GM19324 (cell line): Measurements from ENCODE around the gene SIGLEC8.

ENCODE experiments used
- ATAC-seq: cut with Tn5 transposase; IDR thresholded peaks from one replicate; pipeline ENCODE4 v1.9.1; 2021; ENCODE audit warnings: mild to moderate bottlenecking, moderate library complexity; ENCODE audit not compliant: unreplicated experiment, low FRiP score

The SIGLEC8 gene

GRCh38 chr19:51410950-51411748 is 47.1 kb downstream of the SIGLEC8 start:
- ATAC-seq, result no peak

GRCh38 chr19:51407511-51408131 is 50.6 kb downstream of the SIGLEC8 start:
- no peak for ATAC-seq

- ATAC-seq, result no peak
Measured at GRCh38 chr19:51402117-51402516, 56.1 kb downstream of the SIGLEC8 start.
